H1 (cell line): ENCODE results near the gene CCDC102A. TPM values are rescaled to one million over a fixed set of nuclear protein-coding genes. Genes with fewer than 3 reads are reported as not detected.

Source experiments
- BACH1 ChIP-seq: IDR thresholded peaks from 2 replicates; pipeline ENCODE4 v1.6.1; 2012; ENCODE audit warnings: low read length, improper control_type of control experiment
- CHD7 ChIP-seq: fragments of 300-600 bp; sonication (generic); IDR thresholded peaks from 2 replicates; pipeline ENCODE4 v1.7.1; 2012; ENCODE audit warnings: low read length, moderate library complexity, mild to moderate bottlenecking, inconsistent platforms; ENCODE audit not compliant: insufficient replicate concordance
- KDM4A ChIP-seq: IDR thresholded peaks from one replicate; pipeline ENCODE4 v1.7.1; 2012; ENCODE audit warnings: low read depth, mild to moderate bottlenecking, moderate library complexity, low read length, inconsistent platforms; ENCODE audit not compliant: severe bottlenecking
- MAX ChIP-seq: IDR thresholded peaks from 2 replicates; pipeline ENCODE4 v1.6.1; 2012; ENCODE audit warnings: inconsistent platforms
- POU5F1 ChIP-seq: IDR thresholded peaks from 2 replicates; pipeline ENCODE4 v1.6.1; 2011; ENCODE audit warnings: low read depth, mild to moderate bottlenecking, low read length, moderate library complexity
- RNF2 ChIP-seq: fragments of 200-900, 300-1000 bp; sonication (generic); IDR thresholded peaks from 2 replicates; pipeline ENCODE4 v1.7.1; 2016; ENCODE audit warnings: borderline replicate concordance, low read depth, mild to moderate bottlenecking, antibody characterized with exemption, low read length; ENCODE audit not compliant: poor library complexity, severe bottlenecking; ENCODE audit errors: missing control alignments
- SP1 ChIP-seq: IDR thresholded peaks from 2 replicates; pipeline ENCODE4 v1.6.1; 2011; ENCODE audit warnings: low read depth, low read length
- SRF ChIP-seq: IDR thresholded peaks from 2 replicates; pipeline ENCODE4 v1.6.1; 2011; ENCODE audit warnings: mild to moderate bottlenecking, low read depth, low read length, moderate library complexity
- TCF12 ChIP-seq: IDR thresholded peaks from 2 replicates; pipeline ENCODE4 v1.6.1; 2011; ENCODE audit warnings: low read depth, mild to moderate bottlenecking, low read length
- polyA plus RNA-seq, 7 experiments: library from polyadenylated mRNA; depleted of rRNA in 3 of 7; stranded (reverse) in 5 of 7; unstranded in 2 of 7; fragments of >200 nt in 5 of 7; fragments of 200-250 nt in 2 of 7; gene quantifications; 1 replicate in 5 of 7; 2 replicates in 1 of 7; 4 replicates in 1 of 7; pipeline versions ENCODE4 v1.2.1 to v1.2.3, GENCODE V29; 2011 to 2013; ENCODE audit warnings: missing spikeins in 2 of 7, mixed read lengths in 2 of 7
- total RNA-seq: library from RNA; stranded (reverse); fragmentation: NEBNext Ultra II Directional; extraction: Animal tissue kit (Norgen Biotek cat#: 25700); gene quantifications from 2 replicates; pipeline ENCODE4 v1.2.1, GENCODE V29; 2021

CCDC102A gene
- total and polyA plus RNA-seq, 2 of the 8 experiments (the other 6 are each of a cell fraction or from before 2014, with no cell fraction given) = 4.0 to 7.5 TPM

DNA sequence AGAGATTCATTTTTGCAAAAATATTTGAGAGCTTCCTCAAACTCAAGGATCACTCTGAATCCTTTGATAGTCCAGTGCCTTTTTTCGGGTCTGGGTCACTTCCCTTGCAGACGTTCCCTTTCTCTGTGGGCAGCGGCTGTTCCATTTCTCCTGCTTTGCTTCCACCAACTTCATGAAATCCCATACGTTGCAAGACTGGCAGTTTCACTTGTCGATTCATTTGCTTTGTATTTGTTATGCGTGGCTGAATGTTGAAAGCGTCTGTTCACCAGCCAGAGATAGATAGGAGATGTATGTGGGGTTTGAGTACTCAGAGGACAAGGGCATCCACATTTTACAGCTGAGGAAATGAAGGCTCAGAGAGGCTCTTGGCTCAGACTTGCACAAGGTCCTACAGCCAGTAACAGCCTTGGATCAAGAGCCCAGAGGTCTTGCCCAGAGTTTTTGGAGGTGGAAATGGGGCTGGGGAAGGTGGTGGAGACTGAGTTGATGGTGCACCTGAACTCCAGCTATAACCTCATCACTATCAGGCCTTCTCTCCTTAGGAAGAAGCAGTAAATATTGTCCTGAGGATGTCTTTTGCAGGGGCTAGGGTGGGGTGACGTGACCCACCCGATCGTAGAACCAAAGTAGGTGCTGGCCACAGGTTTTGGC, 1.3 kb upstream of the CCDC102A start (continued):
- TF ChIP-seq CHD7 = no peak
- TF ChIP-seq SRF = no peak
- no peak for TF ChIP-seq BACH1
- TF ChIP-seq KDM4A = no peak
- TF ChIP-seq SP1 = no peak
- no peak for TF ChIP-seq TCF12
- no peak for TF ChIP-seq RNF2
- no peak for TF ChIP-seq MAX
- no peak for TF ChIP-seq POU5F1
